Endodermal cell (in vitro differentiated cells): ENCODE measurements around the gene TXNL1. TPM values are rescaled to one million over a fixed set of nuclear protein-coding genes. Genes with fewer than 3 reads are reported as not detected.
"Not testable (repeated sequence)": the region's sequence is repeated elsewhere in the genome, so short reads cannot be mapped to it uniquely, and the experiment has no call there.

Experiments used
- DNase-seq: peaks from one replicate; pipeline ENCODE4 v3.0.0-alpha.2; 2017
- H3K27ac ChIP-seq: 2 replicates; pipeline ENCODE4 v1.5.1; 2013; ENCODE audit warnings: mild to moderate bottlenecking, low read depth, low read length, moderate library complexity
- H3K27me3 ChIP-seq: 2 replicates; pipeline ENCODE4 v1.6.1; 2013; ENCODE audit warnings: mild to moderate bottlenecking, low read length, moderate library complexity; ENCODE audit not compliant: insufficient read depth, control insufficient read depth, poor library complexity, severe bottlenecking
- H3K36me3 ChIP-seq: 2 replicates; pipeline ENCODE4 v1.7.0; 2013; ENCODE audit warnings: mild to moderate bottlenecking, low read length, moderate library complexity; ENCODE audit not compliant: control insufficient read depth, insufficient read depth
- H3K4me1 ChIP-seq: one replicate; pipeline ENCODE4 v1.7.0; 2013; ENCODE audit warnings: low read length; ENCODE audit not compliant: control insufficient read depth, insufficient read depth
- H3K4me3 ChIP-seq: 2 replicates; pipeline ENCODE4 v1.5.1; 2013; ENCODE audit warnings: mild to moderate bottlenecking, low read length, moderate library complexity
- H3K9ac ChIP-seq: 2 replicates; pipeline ENCODE4 v1.6.1; 2013; ENCODE audit warnings: mild to moderate bottlenecking, low read length, moderate library complexity; ENCODE audit not compliant: poor library complexity, severe bottlenecking; ENCODE audit errors: extremely low read depth
- H3K9me3 ChIP-seq: 2 replicates; pipeline ENCODE4 v1.6.1; 2013; ENCODE audit warnings: mild to moderate bottlenecking, low read length, moderate library complexity; ENCODE audit not compliant: control insufficient read depth
- H3K27ac Mint-ChIP-seq: 2 replicates; pipeline ENCODE4 v1.8.0; 2020; ENCODE audit warnings: mixed read lengths
- H3K27me3 Mint-ChIP-seq: 2 replicates; pipeline ENCODE4 v1.8.0; 2021; ENCODE audit warnings: mild to moderate bottlenecking, mixed read lengths; ENCODE audit not compliant: insufficient read depth
- H3K36me3 Mint-ChIP-seq: 2 replicates; pipeline ENCODE4 v1.8.0; 2020; ENCODE audit warnings: low read depth, mixed read lengths
- H3K4me1 Mint-ChIP-seq: 2 replicates; pipeline ENCODE4 v1.8.0; 2020; ENCODE audit warnings: mixed read lengths
- H3K4me3 Mint-ChIP-seq: 2 replicates; pipeline ENCODE4 v1.8.0; 2020; ENCODE audit warnings: mild to moderate bottlenecking, moderate library complexity, mixed read lengths
- H3K9me3 Mint-ChIP-seq: 2 replicates; pipeline ENCODE4 v1.8.0; 2020; ENCODE audit warnings: mild to moderate bottlenecking, mixed read lengths
- WGBS, 2 experiments: methylation state at CpG; one replicate each; pipeline versions ENCODE4 v1.1.5 to v1.1.7; 2013; ENCODE audit warnings: missing lambda C conversion rate in 2 of 2, mixed read lengths in 1 of 2; ENCODE audit not compliant: insufficient coverage in 1 of 2, insufficient read length in 1 of 2; 5-methylcytosine and 5-hydroxymethylcytosine counted together
- total RNA-seq, 2 donors: library from RNA; stranded (reverse); fragmentation: NEBNext Ultra II Directional in 1 of 2; extraction: Animal tissue kit (Norgen Biotek cat#: 25700) in 1 of 2; gene quantifications; 2 replicates in 1 of 2; 3 replicates in 1 of 2; pipeline ENCODE4 v1.2.1, GENCODE V29; 2021
- TF ChIP-seq, protein P1 (sequence below): fragments of 200-600 bp; sonication (generic); conservative IDR thresholded peaks from 2 replicates; pipeline ENCODE4 v1.5.0; 2021; ENCODE audit warnings: antibody characterized with exemption, mild to moderate bottlenecking

Gene TXNL1
- total RNA-seq, 2 donors from 2014 or later: 69.6 to 77.0 TPM

DNA sequence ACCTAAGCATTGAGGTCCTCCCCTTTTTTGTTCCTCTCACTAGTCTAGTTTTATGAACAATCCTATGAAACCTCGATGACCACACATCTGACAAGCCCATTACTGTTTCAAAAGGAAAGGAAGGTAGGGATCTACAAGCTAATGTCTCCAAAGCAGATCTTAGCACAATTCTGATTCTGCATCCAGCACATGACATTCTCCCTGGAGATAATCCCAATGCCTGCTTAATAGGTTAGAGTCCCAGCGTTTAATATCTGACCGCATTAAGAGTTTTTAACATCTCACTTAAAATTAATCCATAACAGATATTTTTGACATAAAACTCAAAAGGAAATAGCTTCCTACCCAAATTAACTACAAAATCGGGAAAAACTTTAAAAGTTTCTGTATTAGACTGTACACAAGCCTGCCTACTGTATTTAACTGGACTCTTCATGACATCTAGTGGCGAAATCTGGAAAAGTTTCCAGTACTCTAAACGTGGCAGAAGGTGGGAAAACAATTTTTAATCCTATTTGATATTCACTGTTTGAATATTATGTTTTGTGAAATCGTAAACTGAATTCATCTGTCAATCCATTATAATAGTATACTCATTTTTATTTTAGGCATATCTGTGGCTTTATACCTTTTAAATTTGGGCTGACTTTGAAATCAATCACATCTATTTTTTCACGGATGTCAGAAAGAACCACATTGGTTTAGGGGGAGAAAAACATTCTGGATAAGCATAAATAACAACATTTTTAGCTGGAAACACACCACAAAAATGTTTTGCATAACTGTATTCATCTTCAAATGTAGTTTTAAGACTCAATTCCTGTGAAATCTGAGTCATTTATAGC, 62.4 kb downstream of the TXNL1 start:
- TF ChIP-seq, protein P1, sequence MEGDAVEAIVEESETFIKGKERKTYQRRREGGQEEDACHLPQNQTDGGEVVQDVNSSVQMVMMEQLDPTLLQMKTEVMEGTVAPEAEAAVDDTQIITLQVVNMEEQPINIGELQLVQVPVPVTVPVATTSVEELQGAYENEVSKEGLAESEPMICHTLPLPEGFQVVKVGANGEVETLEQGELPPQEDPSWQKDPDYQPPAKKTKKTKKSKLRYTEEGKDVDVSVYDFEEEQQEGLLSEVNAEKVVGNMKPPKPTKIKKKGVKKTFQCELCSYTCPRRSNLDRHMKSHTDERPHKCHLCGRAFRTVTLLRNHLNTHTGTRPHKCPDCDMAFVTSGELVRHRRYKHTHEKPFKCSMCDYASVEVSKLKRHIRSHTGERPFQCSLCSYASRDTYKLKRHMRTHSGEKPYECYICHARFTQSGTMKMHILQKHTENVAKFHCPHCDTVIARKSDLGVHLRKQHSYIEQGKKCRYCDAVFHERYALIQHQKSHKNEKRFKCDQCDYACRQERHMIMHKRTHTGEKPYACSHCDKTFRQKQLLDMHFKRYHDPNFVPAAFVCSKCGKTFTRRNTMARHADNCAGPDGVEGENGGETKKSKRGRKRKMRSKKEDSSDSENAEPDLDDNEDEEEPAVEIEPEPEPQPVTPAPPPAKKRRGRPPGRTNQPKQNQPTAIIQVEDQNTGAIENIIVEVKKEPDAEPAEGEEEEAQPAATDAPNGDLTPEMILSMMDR: peak; percentile 86
- whole genome bisulfite sequencing, 2 experiments: 33 to 53% methylated on average over 3 to 7 of the region's 8 CpGs
- H3K9me3 Mint-ChIP-seq: peaks cover 2% of the 10 kb centered on the region
- Histone ChIP-seq H3K27me3 (no peaks in the 10 kb centered on the region), H3K4me1 (no peaks in the 10 kb centered on the region), H3K9me3 (no peaks in the 10 kb centered on the region), H3K36me3 (no peaks in the 10 kb centered on the region), H3K9ac (no peak overlapping the region), H3K4me3 (no peak overlapping the region), H3K27ac (no peak overlapping the region)
- H3K4me1 Mint-ChIP-seq: peaks cover 9% of the 10 kb centered on the region
- DNase-seq: no peak
- no peaks in the 10 kb centered on the region for H3K27me3 Mint-ChIP-seq
- H3K4me3 Mint-ChIP-seq: no peak overlapping the region
- H3K36me3 Mint-ChIP-seq: no peaks in the 10 kb centered on the region
- no peak overlapping the region for H3K27ac Mint-ChIP-seq

GRCh38 chr18:56574861-56575260, 63.5 kb downstream of the TXNL1 start:
- Histone ChIP-seq H3K4me3 (no peak overlapping the region), H3K27me3 (no peaks in the 10 kb centered on the region), H3K36me3 (no peaks in the 10 kb centered on the region), H3K4me1 (no peaks in the 10 kb centered on the region), H3K9ac (no peak overlapping the region), H3K27ac (no peak overlapping the region), H3K9me3 (no peaks in the 10 kb centered on the region)
- WGBS, 2 experiments: 82 to 93% methylated on average over 3 of the region's 3 CpGs
- no peak overlapping the region for H3K4me3 Mint-ChIP-seq
- no peaks in the 10 kb centered on the region for H3K36me3 Mint-ChIP-seq
- TF ChIP-seq, protein P1: no peak
- H3K9me3 Mint-ChIP-seq: peaks cover 2% of the 10 kb centered on the region
- no peaks in the 10 kb centered on the region for H3K27me3 Mint-ChIP-seq
- peaks cover 9% of the 10 kb centered on the region for H3K4me1 Mint-ChIP-seq
- DNase-seq: no peak
- no peak overlapping the region for H3K27ac Mint-ChIP-seq

GRCh38 chr18:56572267-56572666, 66.1 kb downstream of the TXNL1 start:
- DNase-seq, H3K27ac ChIP-seq, H3K9ac ChIP-seq, H3K4me1 Mint-ChIP-seq, H3K36me3 ChIP-seq, H3K4me3 Mint-ChIP-seq, H3K27me3 Mint-ChIP-seq, H3K27me3 ChIP-seq, H3K4me1 ChIP-seq, H3K36me3 Mint-ChIP-seq, H3K27ac Mint-ChIP-seq, H3K4me3 ChIP-seq, H3K9me3 ChIP-seq, H3K9me3 Mint-ChIP-seq: not testable (repeated sequence)
- 97% methylated on average over 5 to 36 of the region's 36 CpGs for WGBS, 2 experiments
